Activated CD4-positive, alpha-beta T cell treated with anti-CD3 and anti-CD28 coated beads, Interleukin-2, amount 10 ng/mL, durations not matched to agents 24 days and 14 days (primary cell): Measurements from ENCODE around the gene R3HDM2. TPM values are rescaled to one million over a fixed set of nuclear protein-coding genes. Genes with fewer than 3 reads are reported as not detected.
"Not testable (repeated sequence)": the region's sequence is repeated elsewhere in the genome, so short reads cannot be mapped to it uniquely, and the experiment has no call there.

Source experiments
- DNase-seq: peaks from one replicate; pipeline ENCODE4 v3.0.0; 2022
- H3K27ac Mint-ChIP-seq: one replicate; pipeline ENCODE4 v1.8.0; 2022; ENCODE audit warnings: mild to moderate bottlenecking, mixed read lengths
- H3K27me3 Mint-ChIP-seq: one replicate; pipeline ENCODE4 v1.8.0; 2022; ENCODE audit warnings: mixed read lengths
- H3K36me3 Mint-ChIP-seq: one replicate; pipeline ENCODE4 v1.8.0; 2022; ENCODE audit warnings: low read depth, mild to moderate bottlenecking, mixed read lengths
- H3K4me1 Mint-ChIP-seq: one replicate; pipeline ENCODE4 v1.8.0; 2021; ENCODE audit warnings: mixed read lengths
- H3K4me3 Mint-ChIP-seq: one replicate; pipeline ENCODE4 v1.8.0; 2022; ENCODE audit warnings: mild to moderate bottlenecking, moderate library complexity, mixed read lengths
- H3K9me3 Mint-ChIP-seq: one replicate; pipeline ENCODE4 v1.8.0; 2021; ENCODE audit warnings: mixed read lengths
- intact Hi-C: fragments of 100-400 bp; cut with micrococcal nuclease; formaldehyde crosslinking; loops from one replicate; pipeline ENCODE4 v1.15.1; 2023
- total RNA-seq: library from RNA; stranded (reverse); gene quantifications from 2 replicates; pipeline ENCODE4 v1.2.3, GENCODE V29; 2022

R3HDM2 gene
- total RNA-seq, 1 donor from 2014 or later = 45.8 TPM

- H3K4me1 Mint-ChIP-seq, H3K27me3 Mint-ChIP-seq, H3K9me3 Mint-ChIP-seq, DNase-seq, H3K27ac Mint-ChIP-seq, intact Hi-C loops, H3K4me3 Mint-ChIP-seq: not testable (repeated sequence)
- H3K36me3 Mint-ChIP-seq = peaks cover 10% of the 10 kb centered on the region
These were observed 16.7 kb downstream of the R3HDM2 start for GRCh38 chr12:57414160-57414559.

- H3K36me3 Mint-ChIP-seq = peaks cover 6% of the 10 kb centered on the region
- no peaks in the 10 kb centered on the region for H3K9me3 Mint-ChIP-seq
- H3K27me3 Mint-ChIP-seq = no peaks in the 10 kb centered on the region
- no peak overlapping the region for H3K27ac Mint-ChIP-seq
- peaks cover 2% of the 10 kb centered on the region for H3K4me1 Mint-ChIP-seq
- no peak overlapping the region for H3K4me3 Mint-ChIP-seq
- intact Hi-C loops = no loop called here
- DNase-seq = no peak
These were observed 20.3 kb downstream of the R3HDM2 start for GRCh38 chr12:57410534-57410933.

- Mint-ChIP-seq H3K27me3 (no peaks in the 10 kb centered on the region), H3K4me1 (peaks cover 4% of the 10 kb centered on the region), H3K27ac (peak overlapping the region; percentile 60), H3K4me3 (no peak overlapping the region), H3K9me3 (no peaks in the 10 kb centered on the region), H3K36me3 (peaks cover 4% of the 10 kb centered on the region)
- intact Hi-C loops = no loop called here
- DNase-seq = no peak
These were observed 25.7 kb downstream of the R3HDM2 start for GRCh38 chr12:57404966-57405640.

GRCh38 chr12:57402156-57402555 lies 28.7 kb downstream of the R3HDM2 start:
- H3K9me3 Mint-ChIP-seq, H3K27ac Mint-ChIP-seq, H3K4me1 Mint-ChIP-seq, H3K36me3 Mint-ChIP-seq, DNase-seq, H3K4me3 Mint-ChIP-seq, H3K27me3 Mint-ChIP-seq, intact Hi-C loops: not testable (repeated sequence)

DNA sequence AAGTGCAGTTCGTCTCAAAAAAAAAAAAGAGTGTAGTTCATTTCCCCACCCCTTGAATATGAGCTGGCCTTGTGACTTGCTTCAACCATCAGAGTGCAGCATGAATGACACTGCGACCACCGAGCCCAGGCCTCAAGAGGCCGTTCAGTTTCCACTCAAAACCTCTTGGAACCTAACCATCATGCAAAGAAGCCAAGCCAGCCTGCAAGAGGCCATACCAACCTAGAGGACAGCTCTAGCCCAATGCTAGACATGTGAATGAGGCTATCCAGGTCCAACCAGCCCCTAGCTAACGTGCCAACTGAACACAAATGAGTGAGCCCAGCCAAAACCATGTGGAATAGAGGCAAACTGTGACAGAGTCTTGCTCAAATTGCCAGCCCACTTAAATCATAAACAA lies 29.7 kb downstream of the R3HDM2 start:
- no peak for DNase-seq
- Mint-ChIP-seq H3K4me1 (peaks cover 2% of the 10 kb centered on the region), H3K9me3 (no peaks in the 10 kb centered on the region), H3K27ac (no peak overlapping the region), H3K27me3 (no peaks in the 10 kb centered on the region), H3K36me3 (peaks cover 8% of the 10 kb centered on the region), H3K4me3 (no peak overlapping the region)
- intact Hi-C loops = no loop called here

GRCh38 chr12:57399718-57400463 lies 31.0 kb downstream of the R3HDM2 start:
- H3K27me3 Mint-ChIP-seq, H3K9me3 Mint-ChIP-seq, H3K27ac Mint-ChIP-seq, H3K36me3 Mint-ChIP-seq, intact Hi-C loops, H3K4me3 Mint-ChIP-seq, H3K4me1 Mint-ChIP-seq, DNase-seq: not testable (repeated sequence)

DNA sequence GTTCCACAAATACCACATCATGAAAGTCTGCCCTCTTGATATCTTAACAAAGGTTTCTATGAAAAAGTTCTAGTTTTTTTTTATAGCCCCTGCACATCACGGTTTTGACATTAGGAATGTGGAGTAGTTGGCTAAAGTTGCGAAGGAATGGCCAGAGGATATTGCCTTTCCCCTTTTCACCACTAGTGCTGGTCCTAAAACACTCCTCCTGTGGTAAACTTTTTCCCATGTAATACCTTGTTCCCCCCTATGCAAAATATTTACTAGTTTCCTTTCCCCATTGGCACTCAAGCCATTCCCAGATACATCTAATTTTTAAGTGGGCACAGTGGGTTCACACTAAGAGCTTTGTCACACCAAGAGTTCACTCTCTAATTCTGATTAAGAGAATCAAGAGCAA lies 33.4 kb downstream of the R3HDM2 start:
- no peak overlapping the region for H3K27ac Mint-ChIP-seq
- no peak for DNase-seq
- H3K27me3 Mint-ChIP-seq = no peaks in the 10 kb centered on the region
- H3K36me3 Mint-ChIP-seq = peaks cover 18% of the 10 kb centered on the region
- H3K9me3 Mint-ChIP-seq = no peaks in the 10 kb centered on the region
- no peak overlapping the region for H3K4me3 Mint-ChIP-seq
- intact Hi-C loops = no loop called here
- H3K4me1 Mint-ChIP-seq = no peaks in the 10 kb centered on the region

- intact Hi-C loops = no loop called here
- Mint-ChIP-seq H3K4me1 (no peaks in the 10 kb centered on the region), H3K4me3 (no peak overlapping the region), H3K9me3 (no peaks in the 10 kb centered on the region), H3K36me3 (peaks cover 27% of the 10 kb centered on the region), H3K27me3 (no peaks in the 10 kb centered on the region), H3K27ac (no peak overlapping the region)
- DNase-seq = no peak
These were observed 35.7 kb downstream of the R3HDM2 start for GRCh38 chr12:57395121-57395520.

- Mint-ChIP-seq H3K36me3 (peaks cover 32% of the 10 kb centered on the region), H3K27me3 (no peaks in the 10 kb centered on the region), H3K4me3 (no peak overlapping the region), H3K27ac (no peak overlapping the region), H3K4me1 (no peaks in the 10 kb centered on the region), H3K9me3 (no peaks in the 10 kb centered on the region)
- DNase-seq = no peak
- intact Hi-C loops = no loop called here
These were observed 40.7 kb downstream of the R3HDM2 start for GRCh38 chr12:57390174-57390573.

DNA sequence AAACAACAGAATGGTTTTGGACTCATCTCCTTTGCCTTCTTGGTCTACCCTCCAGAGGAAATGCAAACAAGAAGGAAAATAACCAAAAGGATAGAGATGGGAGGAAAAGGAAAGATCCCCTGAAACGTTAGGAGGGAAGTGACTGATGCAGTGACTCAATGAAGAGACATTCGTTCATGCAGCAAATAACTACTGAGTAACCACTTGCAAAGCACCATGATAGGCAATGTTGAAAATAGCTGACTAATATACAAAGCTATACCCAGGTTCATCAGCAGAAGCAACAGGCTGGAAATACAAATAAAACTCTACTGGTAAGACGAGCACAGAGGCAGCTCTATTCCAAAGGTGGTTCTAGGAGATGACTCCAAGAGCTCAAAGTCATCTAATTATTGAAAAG lies 41.8 kb downstream of the R3HDM2 start:
- intact Hi-C loops = no loop called here
- DNase-seq = no peak
- Mint-ChIP-seq H3K36me3 (peaks cover 30% of the 10 kb centered on the region), H3K9me3 (no peaks in the 10 kb centered on the region), H3K27me3 (no peaks in the 10 kb centered on the region), H3K4me3 (no peak overlapping the region), H3K27ac (no peak overlapping the region), H3K4me1 (no peaks in the 10 kb centered on the region)

- H3K9me3 Mint-ChIP-seq = no peaks in the 10 kb centered on the region
- no peaks in the 10 kb centered on the region for H3K27me3 Mint-ChIP-seq
- H3K4me1 Mint-ChIP-seq = no peaks in the 10 kb centered on the region
- peaks cover 25% of the 10 kb centered on the region for H3K36me3 Mint-ChIP-seq
- H3K4me3 Mint-ChIP-seq = no peak overlapping the region
- intact Hi-C loops = no loop called here
- no peak for DNase-seq
- no peak overlapping the region for H3K27ac Mint-ChIP-seq
These were observed 42.4 kb downstream of the R3HDM2 start for GRCh38 chr12:57388425-57388824.

DNA sequence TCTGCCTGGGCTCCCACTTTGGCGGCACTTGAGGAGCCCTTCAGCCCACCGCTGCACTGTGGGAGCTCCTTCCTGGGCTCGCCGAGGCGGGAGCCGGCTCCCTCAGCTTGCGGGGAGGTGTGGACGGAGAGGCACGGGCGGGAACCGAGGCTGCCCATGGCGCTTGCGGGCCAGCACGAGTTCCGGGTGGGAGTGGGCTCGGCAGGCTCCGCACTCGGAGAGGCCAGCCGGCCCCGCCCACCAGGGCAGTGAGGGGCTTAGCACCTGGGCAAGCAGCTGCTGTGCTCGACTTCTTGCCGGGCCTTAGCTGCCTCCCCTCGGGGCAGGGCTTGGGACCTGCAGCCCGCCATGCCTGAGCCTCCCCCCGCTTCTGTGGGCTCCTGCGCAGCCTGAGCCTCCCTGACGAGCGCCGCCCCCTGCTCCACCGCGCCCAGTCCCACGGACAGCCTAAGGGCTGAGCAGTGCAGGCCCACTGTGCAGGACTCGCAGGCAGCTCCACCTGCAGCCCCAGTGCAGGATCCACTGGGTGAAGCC lies 44.6 kb downstream of the R3HDM2 start:
- Mint-ChIP-seq H3K27ac (no peak overlapping the region), H3K9me3 (no peaks in the 10 kb centered on the region), H3K4me3 (no peak overlapping the region), H3K4me1 (no peaks in the 10 kb centered on the region), H3K36me3 (peaks cover 22% of the 10 kb centered on the region), H3K27me3 (no peaks in the 10 kb centered on the region)
- DNase-seq = no peak
- intact Hi-C loops = no loop called here

- Mint-ChIP-seq H3K27me3 (no peaks in the 10 kb centered on the region), H3K27ac (no peak overlapping the region), H3K9me3 (no peaks in the 10 kb centered on the region), H3K4me1 (peaks cover 2% of the 10 kb centered on the region), H3K4me3 (no peak overlapping the region), H3K36me3 (peaks cover 24% of the 10 kb centered on the region)
- intact Hi-C loops = no loop called here
- DNase-seq = no peak
These were observed 45.3 kb downstream of the R3HDM2 start for GRCh38 chr12:57385586-57385985.

GRCh38 chr12:57384478-57384877 lies 46.4 kb downstream of the R3HDM2 start:
- Mint-ChIP-seq H3K27ac (no peak overlapping the region), H3K27me3 (no peaks in the 10 kb centered on the region), H3K4me1 (peaks cover 3% of the 10 kb centered on the region), H3K9me3 (no peaks in the 10 kb centered on the region), H3K36me3 (peaks cover 21% of the 10 kb centered on the region), H3K4me3 (no peak overlapping the region)
- no peak for DNase-seq
- intact Hi-C loops = no loop called here
